ENCODE results near the gene ARIH2. TPM values are rescaled to one million over a fixed set of nuclear protein-coding genes. Genes with fewer than 3 reads are reported as not detected.

The ARIH2 gene
- polyA plus RNA-seq, 1 donor (not counting 4 experiments of a cell fraction or from before 2014, with no cell fraction given), result 66.7 TPM

GRCh38 chr3:49021213-49021812, 102.7 kb downstream of the ARIH2 start:
- Histone ChIP-seq H3K27ac (ENCODE audit: control insufficient read depth, insufficient read depth, low read length) (peak overlapping the region; percentile 91), H3K4me1 (ENCODE audit: control insufficient read depth, extremely low read depth, insufficient read depth, low read length) (peaks cover 36% of the 10 kb centered on the region), H3K9me1 (ENCODE audit: control insufficient read depth, extremely low read depth, insufficient read depth, low read length) (no peaks in the 10 kb centered on the region), H2AFZ (ENCODE audit: control insufficient read depth, low read length) (peak overlapping the region; percentile 70), H3K4me3 (ENCODE audit: control insufficient read depth in 2 of 3, extremely low read depth in 1 of 3, insufficient read depth in 2 of 3, low read depth in 1 of 3, low read length in 3 of 3) (peak overlapping the region; percentile 80 to 97 (median 93)), H3K36me3 (ENCODE audit: control insufficient read depth in 2 of 2, extremely low read depth in 1 of 2, insufficient read depth in 2 of 2, low read length in 2 of 2) (peaks cover 22 to 30% of the 10 kb centered on the region in 2 experiments), H3K9ac (ENCODE audit: control insufficient read depth, extremely low read depth, insufficient read depth, low read length) (peak overlapping the region; percentile 90), H3K27me3 (ENCODE audit: control insufficient read depth, extremely low read depth, insufficient read depth, low read length) (no peaks in the 10 kb centered on the region), H4K20me1 (ENCODE audit: control insufficient read depth, extremely low read depth, insufficient read depth, low read length) (peaks cover 4% of the 10 kb centered on the region), H3K4me2 (ENCODE audit: control insufficient read depth, extremely low read depth, insufficient read depth, low read depth, low read length) (peak overlapping the region; percentile 99), H3K79me2 (ENCODE audit: control insufficient read depth, insufficient read depth, low read length) (peaks cover 57% of the 10 kb centered on the region), H3K9me3 (ENCODE audit: control insufficient read depth, low read depth, low read length) (no peaks in the 10 kb centered on the region)
- FAIRE-seq, result peak; percentile 39
- dilution Hi-C loops (cut with MboI; ENCODE audit: extremely low pct_ligation_motif_present, low sequenced_read_pairs), result no loop called here
- TF ChIP-seq CTCF (optimal IDR thresholded peaks at IDR 0.05 in 1 of 3, IDR thresholded peaks at IDR 0.05 in 1 of 3, conservative IDR thresholded peaks at IDR 0.05 in 1 of 3; ENCODE audit: extremely low read depth in 1 of 3, insufficient read depth in 2 of 3, low read length in 3 of 3) (no peak), EZH2 (IDR thresholded peaks at IDR 0.05; ENCODE audit: low read length) (no peak)
- DNase-seq (ENCODE audit: low read depth, low spot score), result peak; percentile 71

GRCh38 chr3:49021813-49022687, 103.4 kb downstream of the ARIH2 start, which contains the start of gene NDUFAF3:
Gene NDUFAF3 (plus strand): TSS chr3:49022121. CDS start chr3:49022145, 24 bp downstream.
- peak within 1 kb of the TSS; percentile 90 for H3K9ac ChIP-seq (ENCODE audit: control insufficient read depth, extremely low read depth, insufficient read depth, low read length)
- no peaks in the 10 kb centered on the region for H3K9me3 ChIP-seq (ENCODE audit: control insufficient read depth, low read depth, low read length)
- peak within 1 kb of the TSS; percentile 80 to 97 (median 93) for H3K4me3 ChIP-seq (ENCODE audit: control insufficient read depth in 2 of 3, extremely low read depth in 1 of 3, insufficient read depth in 2 of 3, low read depth in 1 of 3, low read length in 3 of 3)
- peaks cover 4% of the 10 kb centered on the region for H4K20me1 ChIP-seq (ENCODE audit: control insufficient read depth, extremely low read depth, insufficient read depth, low read length)
- H3K4me1 ChIP-seq (ENCODE audit: control insufficient read depth, extremely low read depth, insufficient read depth, low read length), result peaks cover 35% of the 10 kb centered on the region
- dilution Hi-C loops (cut with MboI; ENCODE audit: extremely low pct_ligation_motif_present, low sequenced_read_pairs), result no loop called here
- H2AFZ ChIP-seq (ENCODE audit: control insufficient read depth, low read length), result peak within 1 kb of the TSS; percentile 86
- H3K4me2 ChIP-seq (ENCODE audit: control insufficient read depth, extremely low read depth, insufficient read depth, low read depth, low read length), result peak within 1 kb of the TSS; percentile 99
- FAIRE-seq (no peak), DNase-seq (ENCODE audit: low read depth, low spot score) (no peak)
- peak within 1 kb of the TSS; percentile 91 for H3K27ac ChIP-seq (ENCODE audit: control insufficient read depth, insufficient read depth, low read length)
- H3K36me3 ChIP-seq (ENCODE audit: control insufficient read depth in 2 of 2, extremely low read depth in 1 of 2, insufficient read depth in 2 of 2, low read length in 2 of 2), result peaks cover 26 to 34% of the 10 kb centered on the region in 2 experiments
- peaks cover 63% of the 10 kb centered on the region for H3K79me2 ChIP-seq (ENCODE audit: control insufficient read depth, insufficient read depth, low read length)
- no peaks in the 10 kb centered on the region for H3K9me1 ChIP-seq (ENCODE audit: control insufficient read depth, extremely low read depth, insufficient read depth, low read length)
- TF ChIP-seq EZH2 (IDR thresholded peaks at IDR 0.05; ENCODE audit: low read length) (no peak), CTCF (optimal IDR thresholded peaks at IDR 0.05 in 1 of 3, IDR thresholded peaks at IDR 0.05 in 1 of 3, conservative IDR thresholded peaks at IDR 0.05 in 1 of 3; ENCODE audit: extremely low read depth in 1 of 3, insufficient read depth in 2 of 3, low read length in 3 of 3) (peak in 2 of 3 experiments; percentile 80 to 99)
- H3K27me3 ChIP-seq (ENCODE audit: control insufficient read depth, extremely low read depth, insufficient read depth, low read length), result no peaks in the 10 kb centered on the region

Measured in keratinocyte (primary cell).